HEK293 (cell line): ENCODE measurements around the gene THRA.

Source experiments
- BCL11B ChIP-seq: fragments of 450-650 bp; formaldehyde crosslinking; IDR thresholded peaks from 2 replicates; pipeline ENCODE4 v1.5.1; 2016; ENCODE audit warnings: low read depth, missing biosample characterization, missing genetic modification characterization
- KLF10 ChIP-seq: fragments of 450-650 bp; IDR thresholded peaks from 2 replicates; pipeline ENCODE4 v1.5.1; 2018; ENCODE audit warnings: missing biosample characterization, mild to moderate bottlenecking, missing genetic modification characterization
- KLF16 ChIP-seq: fragments of 450-650 bp; formaldehyde crosslinking; IDR thresholded peaks from 2 replicates; pipeline ENCODE4 v1.5.1; 2017; ENCODE audit warnings: missing biosample characterization, missing genetic modification characterization
- REST ChIP-seq: fragments of 450-650 bp; formaldehyde crosslinking; IDR thresholded peaks from 2 replicates; pipeline ENCODE4 v1.5.1; 2016; ENCODE audit warnings: missing biosample characterization, missing genetic modification characterization
- TCF7L2 ChIP-seq: IDR thresholded peaks from 2 replicates; pipeline ENCODE4 v1.6.1; 2011; ENCODE audit warnings: low read depth, mild to moderate bottlenecking, inconsistent platforms, low read length, moderate library complexity, borderline replicate concordance
- YY1 ChIP-seq: fragments of 450-650 bp; formaldehyde crosslinking; IDR thresholded peaks from 2 replicates; pipeline ENCODE4 v1.5.1; 2018; ENCODE audit warnings: missing biosample characterization, missing genetic modification characterization
- ZBTB17 ChIP-seq: fragments of 450-650 bp; formaldehyde crosslinking; IDR thresholded peaks from 2 replicates; pipeline ENCODE4 v1.5.1; 2016; ENCODE audit warnings: missing biosample characterization, missing genetic modification characterization
- ZBTB21 ChIP-seq: fragments of 450-650 bp; formaldehyde crosslinking; IDR thresholded peaks from 2 replicates; pipeline ENCODE4 v1.5.1; 2017; ENCODE audit warnings: missing biosample characterization, missing genetic modification characterization
- ZFP3 ChIP-seq: fragments of 450-650 bp; formaldehyde crosslinking; IDR thresholded peaks from 2 replicates; pipeline ENCODE4 v1.5.1; 2016; ENCODE audit warnings: low read depth, missing biosample characterization, missing genetic modification characterization
- ZNF18 ChIP-seq: fragments of 450-650 bp; formaldehyde crosslinking; IDR thresholded peaks from 2 replicates; pipeline ENCODE4 v1.5.1; 2016; ENCODE audit warnings: missing biosample characterization, missing genetic modification characterization
- ZNF211 ChIP-seq: fragments of 450-650 bp; formaldehyde crosslinking; IDR thresholded peaks from 2 replicates; pipeline ENCODE4 v1.5.1; 2016; ENCODE audit warnings: low read depth, missing biosample characterization, missing genetic modification characterization
- ZNF214 ChIP-seq: fragments of 450-650 bp; formaldehyde crosslinking; IDR thresholded peaks from 2 replicates; pipeline ENCODE4 v1.5.1; 2017; ENCODE audit warnings: missing biosample characterization, mild to moderate bottlenecking, missing genetic modification characterization, borderline replicate concordance
- ZNF335 ChIP-seq: fragments of 450-650 bp; formaldehyde crosslinking; conservative IDR thresholded peaks from 2 replicates; pipeline ENCODE4 v1.5.1; 2016; ENCODE audit warnings: missing biosample characterization, missing genetic modification characterization
- ZNF350 ChIP-seq: fragments of 450-650 bp; formaldehyde crosslinking; IDR thresholded peaks from 2 replicates; pipeline ENCODE4 v1.5.0; 2017; ENCODE audit warnings: missing biosample characterization, mild to moderate bottlenecking, missing genetic modification characterization
- ZNF449 ChIP-seq: fragments of 450-650 bp; formaldehyde crosslinking; IDR thresholded peaks from 2 replicates; pipeline ENCODE4 v1.5.1; 2017; ENCODE audit warnings: missing biosample characterization, mild to moderate bottlenecking, missing genetic modification characterization, moderate library complexity
- ZNF513 ChIP-seq: fragments of 450-650 bp; IDR thresholded peaks from 2 replicates; pipeline ENCODE4 v1.5.1; 2018; ENCODE audit warnings: missing biosample characterization, missing genetic modification characterization
- ZNF529 ChIP-seq: fragments of 450-650 bp; formaldehyde crosslinking; IDR thresholded peaks from 2 replicates; pipeline ENCODE4 v1.5.1; 2017; ENCODE audit warnings: missing genetic modification characterization, missing biosample characterization; ENCODE audit not compliant: insufficient replicate concordance
- ZNF600 ChIP-seq: fragments of 450-650 bp; formaldehyde crosslinking; IDR thresholded peaks from 2 replicates; pipeline ENCODE4 v1.5.1; 2016; ENCODE audit warnings: missing biosample characterization, missing genetic modification characterization
- ZNF658 ChIP-seq: fragments of 450-650 bp; formaldehyde crosslinking; IDR thresholded peaks from 2 replicates; pipeline ENCODE4; 2016; ENCODE audit warnings: missing biosample characterization, missing genetic modification characterization
- ZNF660 ChIP-seq: fragments of 450-650 bp; IDR thresholded peaks from 2 replicates; pipeline ENCODE4 v1.5.1; 2018; ENCODE audit warnings: missing biosample characterization, mild to moderate bottlenecking, missing genetic modification characterization
- ZNF677 ChIP-seq: fragments of 450-650 bp; IDR thresholded peaks from 2 replicates; pipeline ENCODE4 v1.5.0; 2018; ENCODE audit warnings: missing biosample characterization, mild to moderate bottlenecking, missing genetic modification characterization, moderate library complexity
- ZNF747 ChIP-seq: fragments of 450-650 bp; formaldehyde crosslinking; IDR thresholded peaks from 2 replicates; pipeline ENCODE4 v1.5.1; 2016; ENCODE audit warnings: missing biosample characterization, missing genetic modification characterization
- ZNF791 ChIP-seq: fragments of 450-650 bp; formaldehyde crosslinking; IDR thresholded peaks from 2 replicates; pipeline ENCODE4 v1.5.1; 2016; ENCODE audit warnings: missing biosample characterization, missing genetic modification characterization
- ZSCAN23 ChIP-seq: fragments of 450-650 bp; formaldehyde crosslinking; IDR thresholded peaks from 2 replicates; pipeline ENCODE4 v1.5.1; 2016; ENCODE audit warnings: missing biosample characterization, missing genetic modification characterization

The THRA gene

GRCh38 chr17:40100419-40100668 lies 37.6 kb downstream of the THRA start, which contains the start of gene NR1D1 (continued):
- no peak for TF ChIP-seq ZNF18
- TF ChIP-seq ZBTB17 (tag by site-specific recombination) = no peak
- TF ChIP-seq BCL11B = no peak
- TF ChIP-seq ZNF214 (tag by site-specific recombination) = no peak
- TF ChIP-seq KLF16 (tag by site-specific recombination) = no peak
- TF ChIP-seq ZNF658 = no peak
- peak; percentile 87; the same call in 1 of the 2 replicates for TF ChIP-seq ZNF600
- TF ChIP-seq ZNF747 (tag by site-specific recombination) = no peak
- no peak for TF ChIP-seq REST
- TF ChIP-seq ZNF211 = no peak
- TF ChIP-seq YY1 (tag by site-specific recombination) = no peak
- no peak for TF ChIP-seq ZNF677 (tag by site-specific recombination)
- TF ChIP-seq ZNF335 = no peak; the same call in 1 of the 2 replicates
- no peak for TF ChIP-seq KLF10 (tag by site-specific recombination)
- TF ChIP-seq ZNF449 = no peak
- no peak for TF ChIP-seq ZFP3 (tag by site-specific recombination)
- TF ChIP-seq ZNF513 (tag by site-specific recombination) = no peak
- TF ChIP-seq ZSCAN23 (tag by site-specific recombination) = no peak
- TF ChIP-seq ZBTB21 = no peak
- 0 out of 2 replicates have a peak, but pooled peaks have one; percentile 10 for TF ChIP-seq ZNF660 (tag by site-specific recombination)
- no peak for TF ChIP-seq ZNF791 (tag by site-specific recombination)
- no peak for TF ChIP-seq TCF7L2
- no peak for TF ChIP-seq ZNF350 (tag by site-specific recombination)
- no peak for TF ChIP-seq ZNF529 (tag by site-specific recombination)
